Mammary epithelial cell (primary cell): ENCODE data around the gene CNTD1.

Experiments
- CTCF ChIP-seq, 2 donors: IDR thresholded peaks in 1 of 2; conservative IDR thresholded peaks in 1 of 2; 2 replicates each; pipeline ENCODE4 v1.5.1; 2011 to 2012; ENCODE audit warnings: inconsistent platforms in 2 of 2, low read length in 2 of 2, mild to moderate bottlenecking in 2 of 2, control low read depth in 1 of 2, low read depth in 1 of 2; ENCODE audit not compliant: insufficient read depth in 1 of 2; ENCODE audit errors: extremely low read depth in 1 of 2
- EZH2 ChIP-seq: IDR thresholded peaks from 2 replicates; pipeline ENCODE4 v1.6.1; 2012; ENCODE audit warnings: low read length, inconsistent platforms, borderline replicate concordance

- TF ChIP-seq CTCF (conservative IDR thresholded peaks at IDR 0.05 in 1 of 2, IDR thresholded peaks at IDR 0.05 in 1 of 2; ENCODE audit: extremely low read depth in 1 of 2, insufficient read depth in 1 of 2, low read depth in 1 of 2, low read length in 2 of 2): no peak
- TF ChIP-seq EZH2: no peak
These were observed 50.4 kb downstream of the CNTD1 start for GRCh38 chr17:42849031-42849430.
